HG03432 (cell line): ENCODE results near the gene ETV1.
A peak's percentile ranks its signal among the peaks of the same experiment; 100 is the strongest.

Experiments used
- ATAC-seq: cut with Tn5 transposase; IDR thresholded peaks from one replicate; pipeline ENCODE4 v1.9.1; 2021; ENCODE audit warnings: mild to moderate bottlenecking, moderate library complexity; ENCODE audit not compliant: unreplicated experiment

ETV1 gene

GRCh38 chr7:13987395-13987794, 2.1 kb downstream of the ETV1 start:
- ATAC-seq = no peak

- ATAC-seq = no peak
These were observed 3.3 kb downstream of the ETV1 start for GRCh38 chr7:13986208-13986607.

- no peak for ATAC-seq
These were observed 4.4 kb downstream of the ETV1 start for GRCh38 chr7:13984831-13985685.

GRCh38 chr7:13984061-13984460, 5.4 kb downstream of the ETV1 start:
- ATAC-seq = no peak

- ATAC-seq = no peak
These were observed 6.4 kb downstream of the ETV1 start for GRCh38 chr7:13982940-13983677.

- ATAC-seq = no peak
These were observed 8.4 kb downstream of the ETV1 start for GRCh38 chr7:13981070-13981469.

GRCh38 chr7:13980474-13980873, 9.0 kb downstream of the ETV1 start:
- ATAC-seq = no peak

- ATAC-seq = no peak
These were observed 9.6 kb downstream of the ETV1 start for GRCh38 chr7:13979671-13980435.

GRCh38 chr7:13976594-13976993, 12.9 kb downstream of the ETV1 start:
- no peak for ATAC-seq

- no peak for ATAC-seq
These were observed 24.4 kb downstream of the ETV1 start for GRCh38 chr7:13965077-13965476.

GRCh38 chr7:13963925-13964324, 25.5 kb downstream of the ETV1 start:
- no peak for ATAC-seq

GRCh38 chr7:13955494-13955893, 34.0 kb downstream of the ETV1 start:
- no peak for ATAC-seq

- ATAC-seq = no peak
These were observed 36.1 kb downstream of the ETV1 start for GRCh38 chr7:13953368-13953767.

GRCh38 chr7:13952921-13953320, 36.5 kb downstream of the ETV1 start:
- no peak for ATAC-seq

- no peak for ATAC-seq
These were observed 39.5 kb downstream of the ETV1 start for GRCh38 chr7:13949939-13950338.

GRCh38 chr7:13949445-13949844, 40.0 kb downstream of the ETV1 start:
- no peak for ATAC-seq

GRCh38 chr7:13948019-13948801, 41.3 kb downstream of the ETV1 start:
- peak; percentile 48 for ATAC-seq

- ATAC-seq = no peak
These were observed 41.9 kb downstream of the ETV1 start for GRCh38 chr7:13947535-13947934.

- no peak for ATAC-seq
These were observed 43.3 kb downstream of the ETV1 start for GRCh38 chr7:13946181-13946580.

- ATAC-seq = no peak
These were observed 43.8 kb downstream of the ETV1 start for GRCh38 chr7:13945670-13946069.

- no peak for ATAC-seq
These were observed 55.9 kb downstream of the ETV1 start for GRCh38 chr7:13933536-13933935.
